ENCODE results near the gene ZFYVE19. TPM values are rescaled to one million over a fixed set of nuclear protein-coding genes. Genes with fewer than 3 reads are reported as not detected.

Gene ZFYVE19
- total RNA-seq: 10 to 100 TPM; 27.0 to 29.3 TPM

DNA sequence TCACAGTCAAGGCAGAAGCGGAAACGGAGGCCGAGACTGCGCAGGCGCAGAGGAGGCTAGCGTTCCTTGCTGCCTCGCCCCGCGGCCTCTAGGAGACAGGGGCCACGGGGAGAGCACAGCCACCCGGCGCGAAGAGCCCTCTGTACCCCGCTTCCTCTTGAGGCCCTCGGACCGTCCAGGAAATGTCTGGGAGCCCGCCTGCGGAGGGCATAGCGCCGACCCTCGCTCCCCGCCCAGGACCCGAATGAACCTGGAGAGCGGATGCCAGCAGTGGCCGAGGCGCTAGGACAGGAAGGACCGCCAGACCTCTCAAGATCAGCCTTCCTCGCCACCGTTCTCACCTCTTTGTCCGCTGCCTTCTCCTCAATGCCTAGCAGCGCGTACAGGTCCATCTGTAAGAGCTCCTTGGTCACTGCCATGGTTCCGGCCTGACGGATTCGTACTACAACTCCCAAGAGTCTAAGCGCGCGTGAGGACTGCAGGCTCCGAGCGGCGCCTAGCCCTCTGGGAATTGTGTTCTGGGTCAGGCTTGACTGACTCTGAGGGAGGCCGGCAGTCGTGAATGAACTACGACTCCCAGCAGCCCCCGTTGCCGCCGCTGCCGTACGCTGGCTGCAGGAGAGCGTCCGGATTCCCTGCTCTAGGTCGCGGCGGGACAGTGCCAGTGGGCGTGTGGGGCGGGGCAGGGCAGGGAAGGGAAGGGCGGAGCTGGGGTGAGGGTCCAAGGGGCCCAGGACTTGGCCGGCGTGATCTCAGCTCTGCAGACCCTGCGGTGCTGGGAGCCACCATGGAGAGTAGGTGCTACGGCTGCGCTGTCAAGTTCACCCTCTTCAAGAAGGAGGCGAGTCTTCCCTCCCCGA lies at the start of gene ZFYVE19, which contains the start of gene DNAJC17:
Gene ZFYVE19, plus strand, starts transcription at position 62 of the 860 bp plus-strand sequence. Its CDS starts 501 bp downstream, at position 563.
Gene DNAJC17, minus strand, starts transcription at position 446 of the 860 bp plus-strand sequence. Its CDS starts 27 bp downstream, at position 419.
- Histone ChIP-seq H3K4me3 (peak within 1 kb of the TSS; percentile 70 to 74), H3K4me1 (peaks cover 28% of the 10 kb centered on the region), H3K9me3 (no peaks in the 10 kb centered on the region), H3K27me3 (no peaks in the 10 kb centered on the region), H3K27ac (peak within 1 kb of the TSS; percentile 73 to 89 (median 88)), H3K36me3 (replicated peaks in 1 of 2; ENCODE audit: insufficient read depth in 1 of 2, low read depth in 2 of 2) (peaks cover 0 to 5% of the 10 kb centered on the region in 2 donors)
- peak in 2 of 3 donors; percentile 53 to 63 for TF ChIP-seq POLR2A (IDR thresholded peaks at IDR 0.05)
- peak in 4 of 7 experiments; percentile 19 to 39 (median 33) for TF ChIP-seq CTCF (IDR thresholded peaks at IDR 0.05)
- intact Hi-C loops (cut with DNase I): no loop called here
- WGBS, 2 donors: 0% methylated on average over 8 to 64 of the region's 64 CpGs
- ATAC-seq (peak; percentile 98), DNase-seq (peak; percentile 95 to 98 (median 98))

GRCh38 chr15:40759961-40760360 lies 46.9 kb upstream of the ZFYVE19 start:
- no peaks in the 10 kb centered on the region for H3K36me3 ChIP-seq (replicated peaks in 1 of 2; ENCODE audit: insufficient read depth in 1 of 2, low read depth in 2 of 2)
- 88 to 95% methylated on average over 4 to 5 of the region's 5 CpGs for WGBS, 2 donors
- ATAC-seq: no peak
- H3K27ac ChIP-seq: no peak overlapping the region
- intact Hi-C loops (cut with DNase I): no loop called here
- no peak for DNase-seq
- no peaks in the 10 kb centered on the region for H3K9me3 ChIP-seq
- H3K4me3 ChIP-seq: no peak overlapping the region
- peaks cover 32% of the 10 kb centered on the region for H3K4me1 ChIP-seq
- TF ChIP-seq CTCF (IDR thresholded peaks at IDR 0.05) (no peak), POLR2A (IDR thresholded peaks at IDR 0.05) (no peak)
- H3K27me3 ChIP-seq: no peaks in the 10 kb centered on the region

- TF ChIP-seq POLR2A (IDR thresholded peaks at IDR 0.05) (no peak), CTCF (IDR thresholded peaks at IDR 0.05) (no peak)
- peaks cover 36% of the 10 kb centered on the region for H3K4me1 ChIP-seq
- no peaks in the 10 kb centered on the region for H3K27me3 ChIP-seq
- H3K4me3 ChIP-seq: peak overlapping the region; percentile 18 to 20
- no peaks in the 10 kb centered on the region for H3K36me3 ChIP-seq (replicated peaks in 1 of 2; ENCODE audit: insufficient read depth in 1 of 2, low read depth in 2 of 2)
- ATAC-seq (peak; percentile 54), DNase-seq (peak; percentile 83 to 89 (median 86))
- intact Hi-C loops (cut with DNase I): no loop called here
- WGBS, 2 donors: 27 to 39% methylated on average over 39 to 55 of the region's 55 CpGs
- no peaks in the 10 kb centered on the region for H3K9me3 ChIP-seq
- H3K27ac ChIP-seq: peak overlapping the region; percentile 72 to 94 (median 86)
These were observed 43.7 kb upstream of the ZFYVE19 start for GRCh38 chr15:40762919-40763800.

- peak; percentile 79 for ATAC-seq
- H3K4me1 ChIP-seq: peaks cover 36% of the 10 kb centered on the region
- H3K27me3 ChIP-seq: no peaks in the 10 kb centered on the region
- peak in 6 of 7 experiments; percentile 32 to 52 (median 42) for TF ChIP-seq CTCF (IDR thresholded peaks at IDR 0.05)
- peak; percentile 37 to 67 (median 62) for TF ChIP-seq POLR2A (IDR thresholded peaks at IDR 0.05)
- intact Hi-C loops (cut with DNase I): no loop called here
- H3K4me3 ChIP-seq: peak within 1 kb of the TSS; percentile 18 to 20
- peak; percentile 77 to 85 (median 82) for DNase-seq
- no peaks in the 10 kb centered on the region for H3K9me3 ChIP-seq
- no peaks in the 10 kb centered on the region for H3K36me3 ChIP-seq (replicated peaks in 1 of 2; ENCODE audit: insufficient read depth in 1 of 2, low read depth in 2 of 2)
- WGBS, 2 donors: 0 to 1% methylated on average over 11 to 75 of the region's 75 CpGs
- H3K27ac ChIP-seq: peak within 1 kb of the TSS; percentile 72 to 94 (median 86)
These were observed 42.9 kb upstream of the ZFYVE19 start, which contains the start of gene GCHFR for GRCh38 chr15:40763801-40764628. GCHFR (plus strand) TSS chr15:40764068; CDS start chr15:40764181, 113 bp downstream.
